Adipose tissue (tissue), 3 donors: ENCODE results near the gene LONP2. TPM values are rescaled to one million over a fixed set of nuclear protein-coding genes. Genes with fewer than 3 reads are reported as not detected.
"Not testable (repeated sequence)": the region's sequence is repeated elsewhere in the genome, so short reads cannot be mapped to it uniquely, and the experiment has no call there.

Source experiments
- H3K27ac ChIP-seq: one replicate; pipeline ENCODE4 v1.5.1; 2013; ENCODE audit warnings: low read depth, low read length
- WGBS, 3 donors: extraction: QIAGEN DNeasy Blood & Tissue Kit; methylation state at CpG; one replicate each; pipeline ENCODE4 v1.1.7; 2013; 5-methylcytosine and 5-hydroxymethylcytosine counted together
- polyA plus RNA-seq, 3 donors: library from polyadenylated mRNA; stranded (reverse); fragments of 200-250 nt; gene quantifications; one replicate each; pipeline ENCODE4 v1.2.3, GENCODE V29; 2013
- donor health status: healthy with polysubstance abuse.
- donor health status: Bipolar disorder and iron deficiency.
- donor health status: healthy.

LONP2 gene
- polyA plus RNA-seq, 3 donors = 16.1 to 26.6 (median 18.1) TPM

DNA sequence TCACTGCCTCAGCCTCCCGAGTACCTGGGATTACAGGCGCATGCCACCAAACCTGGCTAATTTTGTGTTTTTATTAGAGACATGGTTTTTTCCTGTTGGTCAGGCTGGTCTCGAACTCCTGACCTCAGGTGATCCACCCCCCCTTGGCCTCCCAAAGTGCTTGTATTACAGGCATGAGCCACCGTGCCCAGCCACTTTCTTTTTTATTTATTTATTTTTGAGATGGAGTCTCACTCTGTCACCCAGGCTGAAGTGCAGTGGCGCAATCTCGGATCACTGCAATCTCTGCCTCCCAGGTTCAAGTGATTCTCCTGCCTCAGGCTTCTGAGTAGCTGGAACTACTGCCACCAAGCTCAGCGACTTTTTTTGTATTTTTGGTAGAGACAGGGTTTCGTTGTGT lies 158.4 kb downstream of the LONP2 start:
- H3K27ac ChIP-seq = not testable (repeated sequence)
- 87 to 92% (median 88%) methylated on average over 8 of the region's 8 CpGs for WGBS, 3 donors

DNA sequence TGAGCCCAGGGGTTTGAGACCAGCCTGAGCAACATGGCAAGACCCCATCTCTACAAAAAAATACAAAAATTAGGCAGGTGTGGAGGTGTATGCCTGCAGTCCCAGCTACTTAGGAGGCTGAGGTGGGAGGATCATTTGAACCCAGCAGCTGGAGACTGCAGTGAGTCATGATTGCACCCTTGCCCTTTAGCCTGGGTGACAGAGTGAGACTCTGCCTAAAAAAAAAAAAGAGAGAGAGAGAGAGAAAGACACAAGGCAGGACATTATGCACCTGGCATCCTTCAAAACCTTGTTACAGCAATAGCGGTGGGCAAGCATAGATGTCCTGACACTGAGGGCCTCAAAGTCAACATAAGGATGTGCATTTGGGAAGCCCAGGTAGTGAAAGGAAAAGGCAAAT lies 161.1 kb downstream of the LONP2 start:
- no peak overlapping the region for H3K27ac ChIP-seq
- 85 to 100% (median 94%) methylated on average over 1 of the region's 1 CpG for WGBS, 3 donors

DNA sequence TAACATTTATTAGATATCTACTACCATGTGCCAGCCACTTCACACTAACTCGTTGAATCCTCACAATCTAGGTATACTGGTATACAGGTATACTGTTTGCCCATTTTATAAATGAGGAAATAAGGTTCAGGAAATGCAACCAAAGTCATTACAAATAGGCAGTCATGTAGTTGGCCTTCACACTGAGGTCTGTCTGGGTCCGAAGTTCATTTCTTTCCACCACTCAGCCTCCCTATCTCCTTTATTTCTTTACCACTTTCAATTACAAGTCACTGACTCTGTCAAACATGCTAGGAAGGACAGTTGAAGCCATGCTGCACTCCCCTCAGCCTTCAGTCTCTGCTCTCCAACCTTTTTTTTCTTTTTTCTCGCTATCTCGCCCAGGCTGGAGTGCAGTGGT lies 161.8 kb downstream of the LONP2 start:
- H3K27ac ChIP-seq = no peak overlapping the region
- 67 to 89% (median 87%) methylated on average over 4 of the region's 4 CpGs for WGBS, 3 donors

Other genes starting within 250 kb of the LONP2 start
- gene ABCC12, start 88.3 kb upstream of the LONP2 start, polyA plus RNA-seq = not detected
- gene ABCC11, start 3.2 kb downstream of the LONP2 start, polyA plus RNA-seq = under 1 TPM in 2 of 3 donors, not detected in 1; 0.15 to 0.49 TPM
- gene SIAH1, start 141.1 kb downstream of the LONP2 start, polyA plus RNA-seq = 10 to 100 TPM in 2 of 3 donors, 1 to 10 TPM in 1; 7.4 to 30.0 (median 20.1) TPM